ENCODE measurements around the gene RPS27.

RPS27 gene

DNA sequence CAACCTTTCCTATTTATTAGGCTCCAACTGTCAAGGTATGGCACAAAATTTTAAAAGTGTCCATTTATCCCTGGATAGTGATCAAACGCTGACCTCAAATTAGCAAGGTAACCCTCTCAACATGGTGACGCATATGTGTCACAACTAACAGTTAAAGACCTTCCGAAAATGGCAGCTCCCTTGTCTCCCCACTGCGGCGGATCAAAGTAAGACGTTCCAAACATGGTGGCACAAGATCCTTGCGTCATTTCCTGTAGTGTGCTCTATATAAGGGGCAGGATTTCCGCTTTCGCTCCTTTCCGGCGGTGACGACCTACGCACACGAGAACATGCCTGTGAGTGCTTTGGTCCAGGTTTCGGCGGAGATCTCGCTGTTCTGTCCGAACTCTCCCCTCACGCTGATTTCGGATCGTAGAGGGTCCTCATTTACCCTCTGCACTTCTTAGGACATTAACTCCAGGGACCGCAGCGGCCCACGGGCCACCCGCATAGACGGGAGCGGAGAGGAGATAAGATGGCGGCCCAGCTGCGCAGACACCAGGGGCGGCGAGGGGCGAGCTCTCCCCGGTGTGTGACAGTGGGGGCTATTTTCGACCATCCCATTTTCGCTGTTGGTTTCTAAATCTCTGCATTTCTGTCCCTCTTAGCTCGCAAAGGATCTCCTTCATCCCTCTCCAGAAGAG, at the start of gene RPS27:
Gene RPS27 (plus strand): TSS at position 295 of the 683 bp plus-strand sequence. CDS start 35 bp downstream, at position 330.
- DNase-seq: peak; percentile 98

DNA sequence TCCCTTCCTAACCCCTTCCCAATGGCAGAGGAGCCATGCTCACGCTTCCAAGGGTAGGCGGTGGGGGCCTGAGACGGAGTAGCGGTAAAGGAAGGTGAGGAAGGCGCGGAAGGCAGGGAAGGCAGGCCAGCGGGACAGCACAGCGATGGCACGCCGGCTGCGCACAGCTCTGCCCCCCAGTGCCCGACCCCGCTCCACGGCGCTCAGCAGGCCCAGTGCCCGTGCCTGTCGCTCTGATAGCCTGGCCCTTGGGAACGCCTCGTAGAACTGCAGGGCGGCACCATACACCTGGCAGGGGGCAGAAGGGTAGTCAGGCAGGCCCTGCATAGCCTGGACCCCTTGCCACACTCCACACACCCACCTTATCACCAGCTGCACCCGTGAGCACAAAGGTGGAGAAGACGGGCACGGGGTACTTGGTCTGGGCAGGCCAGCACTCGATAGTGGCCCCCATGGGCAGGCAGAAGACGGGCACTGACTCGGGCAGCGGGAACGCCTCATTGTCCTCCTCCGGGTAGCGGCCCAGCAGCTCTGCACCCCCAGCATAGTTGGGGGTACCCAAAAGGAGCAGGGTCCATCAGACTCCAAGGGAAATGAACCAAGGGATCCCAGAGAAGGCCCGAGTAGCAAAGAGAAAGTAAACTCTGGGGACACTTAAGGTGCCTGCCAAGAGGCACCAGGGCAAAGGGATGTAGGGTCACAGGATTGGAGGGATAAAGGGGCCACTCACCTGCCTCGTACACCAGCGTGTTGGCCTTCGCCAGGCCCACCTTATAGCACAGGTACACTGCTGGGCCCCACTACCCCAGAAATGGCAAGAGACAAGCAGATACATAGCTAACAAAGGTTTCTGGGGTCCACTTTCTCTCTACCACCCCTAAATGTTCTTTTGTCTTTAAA, 48.5 kb upstream of the RPS27 start:
- no peak for DNase-seq

DNA sequence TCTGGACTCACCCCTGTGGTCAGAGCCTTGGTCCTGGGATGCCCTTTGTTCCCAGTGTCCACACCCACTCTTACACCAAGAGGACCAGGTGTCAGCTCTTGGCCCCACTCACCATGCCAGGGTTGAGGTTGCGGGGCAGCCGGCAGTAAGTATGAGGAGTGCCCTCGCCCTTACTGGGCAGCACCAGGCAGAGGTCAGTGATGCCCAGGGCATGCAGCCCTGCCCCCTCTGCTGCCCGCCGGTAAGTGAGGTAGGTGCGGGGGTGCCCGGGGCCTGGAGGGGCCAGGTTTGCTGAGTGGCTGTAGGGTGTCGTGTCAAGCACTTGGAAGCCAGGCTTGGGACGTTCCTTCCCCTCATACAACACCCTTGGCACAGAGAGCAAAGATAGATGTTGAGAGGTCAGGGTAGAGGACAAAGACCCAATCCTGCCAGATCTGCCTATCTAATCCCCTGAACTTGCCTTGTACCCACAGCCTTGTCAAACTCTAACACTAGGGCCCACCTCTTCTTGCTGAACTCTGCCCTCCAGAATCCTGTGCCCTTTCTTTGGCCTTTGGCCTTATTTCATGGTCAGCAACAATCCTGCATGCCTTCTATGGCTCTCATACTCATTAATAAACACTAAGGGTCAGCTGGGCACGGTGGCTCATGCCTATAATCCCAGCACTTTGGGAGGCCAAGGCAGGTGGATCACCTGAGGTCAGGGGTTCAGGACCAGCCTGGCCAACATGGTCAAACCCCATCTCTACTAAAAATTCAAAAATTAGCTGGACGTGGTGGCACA, 47.6 kb upstream of the RPS27 start:
- no peak for DNase-seq

DNA sequence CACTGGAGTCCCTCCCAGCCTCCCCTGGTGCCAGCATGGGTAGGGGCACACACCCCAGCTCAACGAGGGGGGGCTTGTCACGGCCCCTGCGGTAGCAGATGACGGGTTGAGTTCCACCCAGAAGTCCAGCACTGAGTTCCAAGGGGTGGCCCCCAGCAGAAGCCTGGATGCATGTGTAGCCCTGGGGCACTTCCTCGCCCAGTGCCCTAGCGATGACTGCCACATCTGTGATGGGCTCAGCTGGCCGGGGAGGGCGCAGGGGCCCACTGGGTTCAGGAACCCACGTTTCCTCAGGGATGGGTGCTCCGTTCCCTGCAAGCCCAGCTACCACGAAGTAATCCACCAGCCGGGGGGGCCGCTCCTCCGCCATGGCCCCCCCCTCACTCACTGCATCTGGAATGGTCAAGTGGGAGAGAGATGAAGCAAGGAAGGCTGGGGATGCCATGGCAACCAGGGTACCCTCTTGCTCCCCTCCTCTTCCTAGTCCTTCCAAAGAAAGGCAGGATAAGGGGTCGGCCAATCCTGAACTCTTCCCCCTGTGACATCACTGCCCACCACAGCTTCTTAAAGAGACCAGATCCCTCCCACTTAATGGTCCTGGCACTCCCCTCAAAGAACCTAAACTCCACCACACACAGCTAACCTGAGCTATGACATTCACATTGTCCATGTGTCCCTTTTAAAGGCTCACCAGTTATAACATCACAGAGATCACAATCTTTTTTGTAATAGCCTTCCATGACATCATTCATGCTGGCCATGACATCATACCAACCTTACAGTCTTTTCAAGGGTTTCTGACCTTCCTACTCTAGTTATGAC, 46.3 kb upstream of the RPS27 start:
- no peak for DNase-seq

DNA sequence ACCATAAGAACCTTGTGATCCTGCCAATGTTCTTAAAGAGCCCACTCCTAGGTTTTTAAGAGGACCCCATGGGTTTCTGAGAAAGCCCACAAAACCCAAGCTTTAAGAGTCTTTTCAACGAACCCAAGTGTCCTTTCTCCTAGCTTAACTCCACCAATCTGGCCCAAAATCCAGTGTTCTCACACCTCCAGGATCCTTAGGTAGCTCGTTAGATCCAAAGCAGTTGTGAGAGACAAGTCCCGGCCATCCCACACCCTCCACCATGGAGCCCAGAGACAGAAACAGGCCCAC, 45.8 kb upstream of the RPS27 start:
- no peak for DNase-seq

DNA sequence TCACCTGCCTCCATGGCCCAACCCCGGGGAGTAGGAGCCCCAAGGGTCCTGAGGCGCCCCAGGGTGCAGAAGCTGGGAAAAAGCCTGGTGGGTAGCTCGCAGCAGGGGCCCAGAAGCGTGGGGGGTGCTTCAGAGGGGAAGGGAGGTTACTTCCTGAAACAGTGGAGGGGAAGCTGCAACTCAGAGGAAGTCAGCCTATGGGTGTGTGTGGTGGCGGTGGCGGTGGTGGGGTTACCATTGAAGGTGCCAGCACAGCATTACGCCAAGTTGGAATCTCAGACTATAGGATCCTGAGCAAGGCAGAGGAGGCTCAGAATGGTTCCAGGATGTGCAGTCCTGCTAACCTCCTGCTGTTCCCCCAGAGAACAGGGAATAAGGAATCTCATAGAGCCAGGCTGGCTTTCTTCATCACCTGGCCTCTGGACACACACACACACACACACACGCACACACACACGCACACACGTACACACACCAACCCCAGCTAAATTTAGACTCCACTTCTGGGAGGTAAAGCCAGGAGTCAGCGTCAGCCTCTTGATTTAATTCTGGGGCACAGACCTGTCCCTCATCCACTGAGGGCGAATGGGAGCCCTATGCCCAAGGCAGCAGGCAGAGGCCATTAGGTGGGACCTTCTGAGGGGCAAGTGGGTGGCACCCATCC, 45.3 kb upstream of the RPS27 start:
- DNase-seq: no peak

DNA sequence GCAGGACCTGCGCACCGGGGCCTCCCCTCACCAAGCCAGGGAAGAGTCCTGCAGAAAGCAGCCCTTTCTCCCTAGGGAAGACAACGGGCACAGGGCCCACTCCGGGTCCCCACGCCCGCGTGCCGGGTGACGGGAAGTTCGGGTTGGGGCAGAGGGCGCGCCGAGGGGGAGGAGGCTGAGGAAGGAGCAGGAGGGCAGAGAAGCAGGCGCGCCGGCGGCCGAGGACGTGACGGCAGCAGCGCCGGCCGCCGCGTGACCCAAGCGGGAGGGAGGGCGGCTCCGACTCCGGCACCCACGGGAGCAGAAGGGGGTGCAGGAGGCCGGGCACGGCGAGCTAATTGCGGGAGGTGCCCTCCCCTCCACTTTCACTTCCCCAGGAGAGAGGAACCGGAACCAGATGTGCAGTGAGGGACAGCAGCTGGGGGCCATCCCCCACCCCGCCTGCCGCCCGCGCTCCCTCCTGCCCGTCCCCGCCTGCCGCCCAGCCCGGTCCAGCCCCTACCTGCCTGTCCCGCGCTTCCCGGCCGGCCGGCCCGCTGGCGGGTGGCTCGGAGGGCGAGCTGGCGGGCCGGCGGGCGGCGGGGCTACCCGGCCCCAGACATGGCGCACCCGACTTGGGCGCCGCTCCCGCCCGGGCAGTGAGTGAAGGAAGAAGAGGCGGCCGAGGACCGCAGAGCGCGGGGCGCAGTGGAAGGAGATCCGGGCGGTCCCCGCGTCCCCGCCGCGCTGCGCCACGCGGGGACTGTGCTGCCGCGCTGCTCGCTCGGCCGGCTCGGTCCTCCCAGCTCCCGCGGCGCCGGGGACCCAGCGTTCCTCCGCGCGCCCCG, 44.6 kb upstream of the RPS27 start:
- DNase-seq: peak; percentile 31

DNA sequence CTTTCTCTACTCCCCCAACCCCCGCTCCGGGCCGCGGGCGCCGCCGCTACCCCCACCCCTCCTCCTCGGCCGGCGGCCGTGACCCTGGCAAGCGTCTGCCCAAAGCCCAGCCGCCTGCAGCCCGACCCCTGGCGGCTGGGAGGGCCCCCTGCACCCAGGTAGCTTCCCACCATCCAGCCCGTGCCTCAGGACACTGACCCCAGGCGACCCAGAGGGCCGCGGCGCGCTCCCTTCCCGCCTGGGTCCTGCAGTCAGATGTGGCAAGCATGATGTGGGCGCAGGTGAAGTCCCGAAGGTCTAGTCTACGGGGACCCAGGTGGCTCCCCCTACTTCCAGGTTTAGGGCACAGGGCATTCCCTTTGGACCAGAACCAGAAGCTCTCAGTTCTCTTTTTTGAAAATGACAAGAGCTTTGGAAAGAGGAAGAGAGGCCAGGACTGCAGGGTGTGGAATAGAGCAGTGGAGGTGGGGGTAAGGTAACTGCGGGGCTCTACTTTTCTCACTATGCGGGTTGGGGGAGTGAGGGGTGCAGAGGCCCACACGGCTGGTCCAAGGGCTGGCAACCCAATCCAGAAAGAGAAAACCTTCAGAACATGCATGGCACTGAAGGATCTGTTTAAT, 43.8 kb upstream of the RPS27 start, which contains the start of gene DENND4B:
Gene DENND4B (minus strand): TSS at position 97 of the 620 bp plus-strand sequence. CDS start 2,344 bp downstream, outside the sequence.
- DNase-seq: peak; percentile 28

DNA sequence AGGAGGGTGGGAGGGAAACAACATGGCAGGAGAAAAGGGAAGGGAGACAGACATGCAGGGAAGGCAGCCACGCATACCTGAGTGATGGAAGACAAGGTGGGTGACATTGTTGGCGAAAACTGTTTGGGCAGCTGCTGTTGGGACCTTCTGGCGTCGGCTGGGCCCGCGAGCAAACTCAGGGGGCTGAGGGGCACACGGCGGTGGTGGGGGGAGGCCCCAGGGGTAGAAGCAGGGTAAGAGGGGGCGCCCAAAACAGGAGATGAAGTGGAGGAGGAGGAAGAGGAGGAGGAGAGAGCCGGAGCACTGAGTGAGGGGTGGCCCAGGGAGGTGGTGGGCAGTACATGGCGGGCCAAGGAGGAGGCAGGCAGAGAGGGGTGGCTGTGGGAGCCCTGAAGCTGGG, 39.4 kb upstream of the RPS27 start:
- no peak for DNase-seq

DNA sequence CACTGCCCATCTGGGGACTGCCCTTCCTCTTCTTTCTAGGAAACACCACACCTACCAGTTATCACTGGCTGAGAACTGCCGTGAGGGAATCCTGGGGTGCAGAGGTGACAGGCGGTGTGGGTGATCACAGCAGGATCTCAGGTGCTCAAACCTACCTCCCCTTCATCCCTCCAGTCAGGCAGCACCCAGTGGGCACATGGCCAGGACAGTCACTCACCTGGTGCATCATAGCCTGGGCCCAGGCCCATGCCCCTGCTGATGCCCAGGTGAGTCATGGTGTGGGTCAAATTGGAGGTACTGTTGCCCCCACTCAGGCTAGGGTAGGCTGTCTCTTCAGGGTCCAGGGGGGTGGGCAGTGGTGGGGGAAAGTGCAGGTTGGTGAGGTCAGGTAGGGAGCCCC, 38.8 kb upstream of the RPS27 start:
- no peak for DNase-seq

DNA sequence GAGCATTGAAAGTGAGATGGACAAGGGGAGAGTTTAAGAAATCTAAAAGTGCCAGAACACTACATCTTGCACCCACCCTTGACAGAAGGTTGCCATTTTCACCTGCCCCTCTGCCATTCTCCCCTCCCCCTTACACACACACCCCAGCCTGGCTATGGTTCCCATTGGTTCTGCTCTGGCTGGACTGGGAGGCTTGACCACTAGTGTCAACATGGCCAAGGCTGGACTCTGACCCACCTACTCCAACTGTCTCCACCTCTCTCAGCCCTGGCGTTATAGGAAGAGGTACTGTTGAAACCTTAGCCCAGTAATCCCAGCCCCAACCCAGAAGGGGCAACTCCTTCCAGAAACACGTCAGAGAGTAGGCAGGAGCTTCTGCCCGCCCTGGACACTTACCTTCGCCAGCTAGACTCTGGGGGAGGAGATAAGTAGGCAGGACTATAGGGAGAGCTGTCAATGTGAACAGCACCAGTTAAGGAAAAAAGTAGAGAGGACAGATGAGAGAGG, 36.6 kb upstream of the RPS27 start:
- DNase-seq: no peak

DNA sequence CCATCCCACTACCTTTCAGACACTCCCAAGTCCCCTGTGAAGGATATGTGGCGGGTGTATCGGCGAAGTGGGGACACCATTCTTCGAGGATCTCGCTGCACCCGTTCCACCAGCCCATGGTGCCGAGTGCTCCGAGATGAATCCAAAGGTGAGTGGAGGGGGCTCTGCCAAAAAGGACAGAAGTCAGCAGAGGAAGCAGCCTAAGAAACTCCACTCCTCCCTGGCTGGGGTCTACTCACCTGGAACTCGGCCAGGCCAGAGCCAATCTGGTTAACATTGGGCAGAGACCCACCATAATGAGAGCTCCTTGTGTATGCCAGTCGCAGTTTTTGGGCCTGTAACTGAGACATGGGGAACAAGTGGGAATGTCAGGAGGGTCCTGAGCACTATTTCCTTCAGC, 35.7 kb upstream of the RPS27 start:
- no peak for DNase-seq

DNA sequence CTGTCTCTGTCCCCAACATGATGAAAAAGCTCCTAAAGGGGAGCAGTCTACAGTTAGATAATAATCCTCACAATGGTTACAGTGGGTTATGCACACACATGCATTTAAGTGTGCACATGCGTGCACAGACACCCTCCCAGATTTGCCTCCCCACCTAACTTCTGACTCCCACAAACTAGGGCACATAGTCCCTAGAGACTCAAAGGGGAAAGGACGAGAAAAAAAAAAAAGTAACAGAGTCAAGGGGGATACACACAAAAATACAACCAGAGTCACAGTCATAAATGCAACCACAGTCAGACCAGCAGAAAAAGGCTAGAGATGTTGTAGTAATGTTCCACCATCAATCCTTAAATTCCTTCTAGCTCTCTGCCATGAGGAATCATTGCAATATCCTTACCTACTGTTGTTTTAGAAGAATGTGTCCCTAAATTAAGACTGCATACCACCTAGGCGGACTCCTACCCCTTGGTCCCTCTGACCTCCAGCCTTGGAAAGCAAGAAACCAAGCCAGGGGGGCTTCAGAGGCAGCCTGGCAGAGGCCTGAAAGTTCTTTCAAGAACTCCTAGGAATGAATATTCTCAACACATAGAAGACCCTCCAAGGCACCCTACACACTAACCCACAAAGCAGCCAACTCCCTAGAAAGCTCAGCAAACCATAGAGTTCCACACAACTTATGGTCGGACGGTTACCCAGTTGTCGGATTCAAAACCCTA, 33.4 kb upstream of the RPS27 start:
- DNase-seq: no peak

DNA sequence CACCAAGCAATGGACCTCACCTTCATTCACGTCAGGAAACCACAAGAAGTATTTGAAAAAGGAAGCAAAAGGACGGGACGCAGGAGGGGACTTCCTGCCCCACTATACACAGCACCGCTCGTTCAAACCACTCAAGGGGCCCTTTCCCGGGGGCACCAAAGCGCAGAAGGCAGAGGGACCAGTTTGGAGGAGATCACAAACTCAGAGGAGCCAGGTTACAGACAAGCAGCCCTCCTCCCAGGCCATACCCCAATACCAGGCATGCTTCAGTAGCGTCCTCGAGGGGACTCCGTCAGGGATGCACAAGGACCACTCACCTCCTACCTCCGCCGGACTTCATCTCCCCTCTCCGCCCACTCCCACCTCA, 32.8 kb upstream of the RPS27 start:
- DNase-seq: peak; percentile 19

DNA sequence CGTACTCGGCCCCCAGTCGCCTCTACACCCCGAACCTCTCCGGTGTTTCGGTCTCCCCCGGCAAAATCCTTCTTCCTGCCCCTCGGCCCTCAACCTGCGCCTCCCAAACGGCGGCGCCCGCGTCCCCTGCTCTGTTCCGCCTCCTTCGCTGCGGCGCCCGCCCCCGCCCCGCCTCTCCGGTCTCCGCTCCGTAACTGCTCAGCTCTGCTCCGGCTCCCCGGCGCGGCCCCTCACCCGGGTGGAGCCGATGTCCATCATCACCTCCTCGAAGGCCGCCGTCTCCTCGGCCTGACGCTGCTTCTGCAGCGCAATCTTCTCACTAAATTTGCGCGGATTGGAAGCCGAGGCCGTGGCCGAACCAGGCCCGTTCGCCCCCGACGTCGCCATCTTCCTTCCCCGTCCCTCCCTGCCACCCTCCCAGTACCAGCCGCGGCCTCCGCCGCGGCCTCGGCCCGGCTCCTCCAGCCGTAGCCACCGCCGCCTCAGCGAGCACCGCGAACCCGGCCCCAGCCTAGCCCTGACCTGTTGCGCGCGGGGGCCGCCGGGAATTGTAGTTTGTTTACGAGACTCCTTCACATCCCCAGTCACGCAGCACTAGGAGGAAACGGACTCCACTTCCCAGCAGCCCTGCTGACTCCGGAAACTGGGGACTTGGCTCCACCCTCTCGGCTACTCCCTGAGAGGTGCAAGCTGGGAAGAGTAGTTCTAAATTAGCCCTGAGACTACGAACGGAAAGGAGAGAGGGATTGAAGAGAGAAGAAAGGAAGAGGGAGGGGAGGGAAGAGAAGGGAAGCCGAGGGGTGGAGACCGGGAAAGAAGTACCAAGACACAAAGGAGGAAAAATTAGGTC, 32.2 kb upstream of the RPS27 start, which contains the start of gene CRTC2:
Gene CRTC2 (minus strand): TSS at position 502 of the 850 bp plus-strand sequence. CDS start 115 bp downstream, at position 387.
- peak; percentile 98 for DNase-seq

DNA sequence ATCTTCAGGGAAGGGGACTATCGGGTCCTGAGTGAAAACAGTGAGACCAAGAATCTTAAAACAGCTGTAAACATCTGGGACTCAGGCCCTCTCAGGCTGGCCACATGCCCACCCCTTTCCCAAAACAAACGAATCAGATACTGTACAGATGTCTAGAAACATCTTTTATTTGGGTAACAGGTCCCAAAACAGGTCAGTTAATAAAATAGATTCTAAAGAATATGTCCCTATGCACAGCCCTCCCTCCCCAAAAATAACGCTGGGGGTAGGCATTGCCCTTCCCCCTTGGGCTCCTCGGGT, 31.7 kb upstream of the RPS27 start:
- DNase-seq: no peak

DNA sequence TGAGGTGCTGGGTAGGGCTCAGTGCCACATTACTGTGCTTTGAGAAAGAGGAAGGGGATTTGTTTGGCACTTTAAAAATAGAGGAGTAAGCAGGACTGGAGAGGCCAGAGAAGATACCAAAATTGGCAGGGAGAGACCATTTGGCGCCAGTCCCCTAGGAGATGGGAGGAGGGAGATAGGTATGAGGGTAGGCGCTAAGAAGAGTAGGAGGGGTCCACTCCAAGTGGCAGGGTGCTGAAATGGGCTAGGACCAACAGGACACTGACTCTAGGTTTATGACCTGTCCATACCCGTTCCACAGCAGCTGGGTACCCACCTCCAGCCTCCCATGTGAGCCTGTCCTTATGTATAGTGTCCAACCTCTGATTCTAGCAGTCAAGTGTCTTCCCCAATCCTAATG, 31.1 kb upstream of the RPS27 start:
- DNase-seq: no peak

DNA sequence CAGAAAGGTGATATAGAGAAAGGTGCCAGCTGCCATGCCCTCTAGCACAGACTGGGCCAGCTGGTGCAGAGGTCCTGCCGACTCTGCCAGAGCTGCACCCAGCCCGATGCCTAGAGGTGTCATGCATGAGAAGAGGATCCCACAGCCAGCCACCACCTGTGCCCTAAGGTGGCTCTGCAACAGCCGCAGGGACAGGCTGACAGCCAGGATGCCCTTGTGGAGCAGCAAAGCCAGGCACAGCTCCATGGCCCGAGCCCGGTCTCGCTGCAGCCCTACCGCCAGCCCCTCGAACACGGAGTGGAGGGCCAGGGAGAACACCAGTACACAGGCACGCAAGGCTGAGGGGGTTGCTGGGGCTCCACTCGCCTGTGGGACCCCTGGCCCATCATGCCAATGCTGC, 30.4 kb upstream of the RPS27 start:
- no peak for DNase-seq

DNA sequence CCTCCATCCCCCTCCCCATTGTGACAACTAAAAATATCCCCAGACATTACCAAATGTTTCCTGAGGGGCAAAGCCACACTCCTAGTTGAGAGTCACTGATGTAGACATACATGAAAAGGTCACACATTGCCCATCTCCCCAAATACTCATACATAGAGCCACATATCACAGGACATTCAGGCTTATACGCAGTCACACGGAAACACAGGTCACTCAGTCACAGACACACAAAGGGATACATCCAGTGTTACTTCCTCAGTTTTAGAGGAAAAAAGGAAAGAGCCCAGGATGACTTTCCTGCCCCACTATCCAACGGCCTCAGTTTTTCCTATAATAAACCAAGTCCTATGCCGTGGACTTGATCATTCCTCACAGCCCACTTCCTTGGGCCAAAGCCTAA, 29.1 kb upstream of the RPS27 start:
- no peak for DNase-seq
